Left ventricle myocardium inferior (tissue), 1 donor: Measurements from ENCODE around the gene C14orf93. TPM values are rescaled to one million over a fixed set of nuclear protein-coding genes. Genes with fewer than 3 reads are reported as not detected.

Experiments used
- DNase-seq: peaks from one replicate; pipeline ENCODE4 v3.0.0-alpha.2; 2020
- H3K27ac ChIP-seq: fragments of 200-600 bp; replicated peaks from 2 replicates; pipeline ENCODE4 v1.8.0; 2021
- H3K27me3 ChIP-seq: fragments of 200-600 bp; 2 replicates; pipeline ENCODE4 v1.8.0; 2021; ENCODE audit warnings: low read depth
- H3K36me3 ChIP-seq: fragments of 200-600 bp; 2 replicates; pipeline ENCODE4 v1.8.0; 2021
- H3K4me1 ChIP-seq: fragments of 200-600 bp; 2 replicates; pipeline ENCODE4 v1.8.0; 2021
- H3K4me3 ChIP-seq: fragments of 200-600 bp; 2 replicates; pipeline ENCODE4 v1.8.0; 2021; ENCODE audit warnings: mild to moderate bottlenecking, moderate library complexity
- H3K9me3 ChIP-seq: fragments of 200-600 bp; replicated peaks from 2 replicates; pipeline ENCODE4 v1.8.0; 2021
- intact Hi-C: fragments of 100-400 bp; cut with micrococcal nuclease; formaldehyde crosslinking; loops from one replicate; pipeline ENCODE4 v1.11.0; 2022
- total RNA-seq: library from RNA; stranded (reverse); fragmentation: NEBNext Ultra II Directional; extraction: Animal tissue kit (Norgen Biotek cat#: 25700); gene quantifications from one replicate; pipeline ENCODE4 v1.2.1, GENCODE V29; 2021
- TF ChIP-seq, protein P1 (sequence below): fragments of 200-600 bp; IDR thresholded peaks from 2 replicates; pipeline ENCODE4 v1.8.0; 2021; ENCODE audit warnings: antibody characterized with exemption, mild to moderate bottlenecking, borderline replicate concordance
- donor health status: DM: no; HTN: yes; CAD: no; lungs with severe emphysema.

C14orf93 gene
- total RNA-seq, 1 donor from 2014 or later, result 4.9 TPM

DNA sequence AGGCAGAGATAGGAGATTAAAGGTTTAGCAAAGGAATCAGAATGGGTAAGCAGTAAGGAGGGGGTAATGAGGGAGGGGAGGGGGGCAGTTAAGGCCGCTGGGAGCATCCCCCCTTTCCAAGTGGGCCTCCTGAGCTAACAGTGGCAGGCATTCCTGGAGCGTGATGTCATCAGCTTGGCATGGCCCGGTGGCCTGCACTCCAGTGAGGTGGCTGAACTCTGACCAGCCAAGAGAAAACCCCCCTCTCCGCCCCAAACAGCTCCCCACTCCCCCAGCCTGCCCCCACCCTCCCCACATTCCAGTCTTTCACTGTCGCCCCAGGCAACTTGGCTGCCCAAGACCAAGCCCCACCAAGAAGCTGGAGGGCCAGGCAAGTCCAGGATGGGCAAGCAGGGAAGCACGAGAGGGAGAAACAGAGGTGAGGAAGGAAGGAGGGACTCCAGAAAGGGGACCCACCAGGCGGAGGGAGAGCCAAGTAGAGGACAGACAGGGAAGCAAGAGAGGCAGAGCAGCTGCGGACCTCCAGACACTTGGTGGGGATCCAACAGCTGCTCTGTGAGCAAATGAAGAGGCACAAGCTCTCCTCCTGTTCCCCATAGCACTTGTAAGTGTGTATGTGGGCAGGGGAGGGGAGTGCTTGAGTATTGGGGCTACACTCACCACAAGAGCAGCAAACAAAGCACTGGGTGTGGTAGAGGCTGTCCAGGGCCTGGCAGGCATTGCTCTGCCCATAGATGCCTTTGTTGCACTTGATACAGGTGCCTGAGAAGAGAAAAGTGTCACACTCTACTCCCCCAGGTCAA lies 32.1 kb downstream of the C14orf93 start:
- TF ChIP-seq, protein P1, sequence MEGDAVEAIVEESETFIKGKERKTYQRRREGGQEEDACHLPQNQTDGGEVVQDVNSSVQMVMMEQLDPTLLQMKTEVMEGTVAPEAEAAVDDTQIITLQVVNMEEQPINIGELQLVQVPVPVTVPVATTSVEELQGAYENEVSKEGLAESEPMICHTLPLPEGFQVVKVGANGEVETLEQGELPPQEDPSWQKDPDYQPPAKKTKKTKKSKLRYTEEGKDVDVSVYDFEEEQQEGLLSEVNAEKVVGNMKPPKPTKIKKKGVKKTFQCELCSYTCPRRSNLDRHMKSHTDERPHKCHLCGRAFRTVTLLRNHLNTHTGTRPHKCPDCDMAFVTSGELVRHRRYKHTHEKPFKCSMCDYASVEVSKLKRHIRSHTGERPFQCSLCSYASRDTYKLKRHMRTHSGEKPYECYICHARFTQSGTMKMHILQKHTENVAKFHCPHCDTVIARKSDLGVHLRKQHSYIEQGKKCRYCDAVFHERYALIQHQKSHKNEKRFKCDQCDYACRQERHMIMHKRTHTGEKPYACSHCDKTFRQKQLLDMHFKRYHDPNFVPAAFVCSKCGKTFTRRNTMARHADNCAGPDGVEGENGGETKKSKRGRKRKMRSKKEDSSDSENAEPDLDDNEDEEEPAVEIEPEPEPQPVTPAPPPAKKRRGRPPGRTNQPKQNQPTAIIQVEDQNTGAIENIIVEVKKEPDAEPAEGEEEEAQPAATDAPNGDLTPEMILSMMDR, result no peak
- Histone ChIP-seq H3K27ac (peak overlapping the region; percentile 90), H3K9me3 (no peaks in the 10 kb centered on the region), H3K4me1 (peaks cover 77% of the 10 kb centered on the region), H3K4me3 (peak overlapping the region; percentile 10), H3K27me3 (no peaks in the 10 kb centered on the region), H3K36me3 (peaks cover 5% of the 10 kb centered on the region)
- intact Hi-C loops, result no loop called here
- DNase-seq, result peak; percentile 46

DNA sequence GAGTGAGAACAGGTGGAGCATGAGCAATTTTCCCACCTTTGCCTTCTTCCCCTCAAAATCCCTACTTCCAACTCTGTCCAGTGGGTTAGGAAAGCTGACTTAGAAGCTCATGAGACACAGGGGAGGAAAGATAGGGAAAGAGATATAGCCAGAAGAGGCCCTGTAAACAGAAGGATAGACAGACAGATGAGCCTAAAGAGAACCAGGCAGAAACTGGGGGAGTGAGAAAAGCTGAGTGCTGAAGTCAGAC lies 32.6 kb downstream of the C14orf93 start:
- intact Hi-C loops, result no loop called here
- no peak for DNase-seq
- Histone ChIP-seq H3K4me3 (no peak overlapping the region), H3K36me3 (peaks cover 10% of the 10 kb centered on the region), H3K27ac (peak overlapping the region; percentile 90), H3K27me3 (no peaks in the 10 kb centered on the region), H3K9me3 (no peaks in the 10 kb centered on the region), H3K4me1 (peaks cover 75% of the 10 kb centered on the region)
- TF ChIP-seq, protein P1, result no peak

DNA sequence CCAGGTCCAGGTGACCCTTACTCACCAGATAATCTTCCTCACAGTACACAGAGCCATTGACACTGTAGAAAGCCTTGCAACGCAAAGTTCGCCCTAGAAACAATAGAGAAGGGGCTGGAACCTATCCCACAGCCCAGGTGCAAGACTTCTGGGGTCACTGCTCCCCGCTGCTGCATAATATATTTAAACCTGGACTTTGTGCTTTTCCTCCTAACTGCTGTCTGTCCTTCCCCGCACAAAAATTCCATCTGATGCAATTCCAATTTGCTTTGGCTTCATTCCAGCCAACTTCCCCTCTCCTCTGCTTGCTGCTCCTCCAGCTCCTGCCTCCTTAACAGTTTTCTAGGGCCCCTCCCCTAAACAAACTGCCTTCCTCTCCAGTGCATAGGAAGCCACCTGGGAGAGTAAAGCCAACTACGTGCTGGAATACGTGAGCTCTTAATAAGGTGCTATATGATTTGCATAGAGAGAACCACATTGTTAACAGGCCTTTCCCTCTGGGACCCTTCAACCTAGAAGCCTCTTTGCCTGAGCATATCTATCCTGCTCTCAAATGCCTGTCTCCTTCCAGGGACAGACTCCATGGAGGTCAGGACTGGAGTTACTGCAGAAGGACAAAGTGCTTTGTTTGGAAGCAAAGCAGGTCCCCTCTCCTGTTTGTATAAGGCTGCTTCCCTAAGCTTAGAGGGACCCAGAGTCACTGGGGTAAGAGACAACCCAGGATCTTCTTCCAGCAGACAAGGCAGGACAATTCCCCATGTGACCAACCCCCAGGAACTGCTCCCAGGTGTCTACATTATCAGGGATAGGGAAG lies 33.1 kb downstream of the C14orf93 start:
- H3K9me3 ChIP-seq, result no peaks in the 10 kb centered on the region
- H3K27me3 ChIP-seq, result no peaks in the 10 kb centered on the region
- peaks cover 70% of the 10 kb centered on the region for H3K4me1 ChIP-seq
- no peak for DNase-seq
- no peak overlapping the region for H3K4me3 ChIP-seq
- peak overlapping the region; percentile 90 for H3K27ac ChIP-seq
- intact Hi-C loops, result no loop called here
- TF ChIP-seq, protein P1, result no peak
- H3K36me3 ChIP-seq, result peaks cover 14% of the 10 kb centered on the region

GRCh38 chr14:22974530-22975313 lies 35.2 kb downstream of the C14orf93 start:
- DNase-seq, result no peak

More at GRCh38 chr14:22974530-22975313, 35.2 kb downstream of the C14orf93 start:
- Histone ChIP-seq H3K4me3 (no peak overlapping the region), H3K9me3 (no peaks in the 10 kb centered on the region), H3K27ac (peak overlapping the region; percentile 57), H3K27me3 (no peaks in the 10 kb centered on the region), H3K4me1 (peaks cover 49% of the 10 kb centered on the region), H3K36me3 (peaks cover 14% of the 10 kb centered on the region)
- TF ChIP-seq, protein P1, result no peak
- intact Hi-C loops, result no loop called here
